Measurements from ENCODE around the gene PARVG. TPM values are rescaled to one million over a fixed set of nuclear protein-coding genes. Genes with fewer than 3 reads are reported as not detected.

PARVG gene, protein sequence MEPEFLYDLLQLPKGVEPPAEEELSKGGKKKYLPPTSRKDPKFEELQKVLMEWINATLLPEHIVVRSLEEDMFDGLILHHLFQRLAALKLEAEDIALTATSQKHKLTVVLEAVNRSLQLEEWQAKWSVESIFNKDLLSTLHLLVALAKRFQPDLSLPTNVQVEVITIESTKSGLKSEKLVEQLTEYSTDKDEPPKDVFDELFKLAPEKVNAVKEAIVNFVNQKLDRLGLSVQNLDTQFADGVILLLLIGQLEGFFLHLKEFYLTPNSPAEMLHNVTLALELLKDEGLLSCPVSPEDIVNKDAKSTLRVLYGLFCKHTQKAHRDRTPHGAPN
- polyA plus RNA-seq (2013, experiment 1 of 2): 0.35 TPM
- 1.5 TPM for polyA plus RNA-seq (2013, experiment 2 of 2)

DNA sequence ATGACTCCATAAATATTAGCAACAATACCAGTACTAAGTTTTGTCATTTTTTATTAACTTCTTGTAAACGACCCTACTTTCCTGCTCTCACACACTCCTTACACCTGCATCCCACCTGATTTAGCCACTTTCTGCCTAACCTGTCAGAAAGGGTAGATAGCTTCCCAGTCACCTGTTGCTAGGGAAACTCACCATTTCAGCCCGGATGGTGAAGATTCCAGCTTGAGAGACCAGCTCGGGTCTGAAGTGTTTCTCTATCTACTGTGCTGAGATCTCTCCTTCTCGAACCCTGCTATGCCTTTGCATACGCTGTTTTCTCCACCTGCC lies at the start of gene PARVG:
PARVG (plus strand) TSS at position 220 of the 327 bp plus-strand sequence. CDS start 2,405 bp downstream, outside the sequence.
- H3K9me3 ChIP-seq (ENCODE audit: insufficient read depth, low read depth, low read length): no peaks in the 10 kb centered on the region
- no peak within 1 kb of the TSS for H3K27ac ChIP-seq (ENCODE audit: low read depth, low read length)
- WGBS: 73% methylated on average over 5 of the region's 5 CpGs
- peaks cover 11% of the 10 kb centered on the region for H3K4me1 ChIP-seq (ENCODE audit: insufficient read depth, low read length)
- H3K36me3 ChIP-seq (ENCODE audit: insufficient read depth, low read length): no peaks in the 10 kb centered on the region
- H3K4me3 ChIP-seq (ENCODE audit: low read length): no peak within 1 kb of the TSS
- no peak within 1 kb of the TSS for H3K9ac ChIP-seq (ENCODE audit: low read depth, low read length)
- no peaks in the 10 kb centered on the region for H3K27me3 ChIP-seq (ENCODE audit: insufficient read depth, low read length)

DNA sequence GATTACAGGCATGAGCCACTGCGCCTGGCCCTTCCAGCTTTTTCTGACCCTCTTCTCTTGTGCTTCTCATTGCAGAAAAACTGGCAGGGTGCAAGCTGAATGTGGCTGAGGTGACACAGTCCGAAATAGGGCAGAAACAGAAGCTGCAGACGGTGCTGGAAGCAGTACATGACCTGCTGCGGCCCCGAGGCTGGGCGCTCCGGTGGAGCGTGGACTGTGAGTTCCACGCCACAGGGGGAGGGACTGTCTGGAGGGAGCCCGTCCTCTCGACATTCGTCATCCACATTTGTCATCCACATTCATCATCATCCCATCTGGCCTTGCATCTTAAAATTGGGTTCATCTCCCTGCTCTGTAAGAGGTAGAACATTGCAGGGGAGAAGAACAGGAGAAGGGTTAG lies 49.3 kb upstream of the PARVG start:
- Histone ChIP-seq H3K27me3 (ENCODE audit: insufficient read depth, low read length) (no peaks in the 10 kb centered on the region), H3K9me3 (ENCODE audit: insufficient read depth, low read depth, low read length) (peaks cover 13% of the 10 kb centered on the region), H3K4me3 (ENCODE audit: low read length) (no peak overlapping the region), H3K4me1 (ENCODE audit: insufficient read depth, low read length) (peaks cover 11% of the 10 kb centered on the region; the same call in 1 of the 2 replicates), H3K9ac (ENCODE audit: low read depth, low read length) (no peak overlapping the region), H3K27ac (ENCODE audit: low read depth, low read length) (no peak overlapping the region), H3K36me3 (ENCODE audit: insufficient read depth, low read length) (peaks cover under 1% of the 10 kb centered on the region; the same call in 1 of the 2 replicates)
- 96% methylated on average over 12 of the region's 12 CpGs for WGBS

DNA sequence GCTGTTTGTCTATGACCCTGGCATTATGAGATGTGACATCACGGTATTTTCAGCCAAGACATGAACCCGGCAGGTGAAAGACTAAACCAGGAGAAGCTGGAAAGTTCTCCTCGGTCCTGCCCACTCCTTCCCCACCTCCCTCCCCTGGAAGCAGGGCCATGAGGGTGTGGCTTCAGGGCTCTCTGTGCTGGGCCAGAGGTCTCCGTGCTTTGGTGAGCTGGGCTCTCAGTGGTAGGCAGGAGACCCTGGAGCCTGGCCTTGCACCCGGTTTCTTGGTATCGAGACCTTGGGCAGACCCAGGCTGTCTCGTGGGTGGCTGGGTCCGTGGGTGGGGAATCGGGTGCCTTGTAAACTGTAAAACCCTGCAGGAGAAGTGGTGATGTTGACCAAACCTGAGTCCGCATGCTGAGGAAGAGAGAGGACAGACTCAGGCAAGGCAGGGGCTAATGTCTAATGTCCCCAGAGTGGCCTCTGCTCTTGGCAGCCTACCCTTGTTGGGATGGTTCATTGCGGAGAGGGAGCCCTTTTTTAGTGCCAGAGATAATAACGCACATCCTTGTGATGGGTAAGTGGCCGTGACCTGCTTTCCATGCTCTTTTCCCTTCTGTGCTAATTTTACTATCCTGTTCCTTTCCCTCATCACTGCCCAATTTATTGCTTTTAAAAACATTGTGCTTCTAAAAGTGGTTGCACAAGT lies 48.6 kb upstream of the PARVG start:
- Histone ChIP-seq H3K9ac (ENCODE audit: low read depth, low read length) (no peak overlapping the region), H3K27ac (ENCODE audit: low read depth, low read length) (no peak overlapping the region), H3K4me3 (ENCODE audit: low read length) (no peak overlapping the region), H3K4me1 (ENCODE audit: insufficient read depth, low read length) (peaks cover 11% of the 10 kb centered on the region; the same call in 1 of the 2 replicates), H3K9me3 (ENCODE audit: insufficient read depth, low read depth, low read length) (peaks cover 14% of the 10 kb centered on the region), H3K36me3 (ENCODE audit: insufficient read depth, low read length) (peaks cover 7% of the 10 kb centered on the region; the same call in 1 of the 2 replicates), H3K27me3 (ENCODE audit: insufficient read depth, low read length) (no peaks in the 10 kb centered on the region)
- 91% methylated on average over 13 of the region's 13 CpGs for WGBS

DNA sequence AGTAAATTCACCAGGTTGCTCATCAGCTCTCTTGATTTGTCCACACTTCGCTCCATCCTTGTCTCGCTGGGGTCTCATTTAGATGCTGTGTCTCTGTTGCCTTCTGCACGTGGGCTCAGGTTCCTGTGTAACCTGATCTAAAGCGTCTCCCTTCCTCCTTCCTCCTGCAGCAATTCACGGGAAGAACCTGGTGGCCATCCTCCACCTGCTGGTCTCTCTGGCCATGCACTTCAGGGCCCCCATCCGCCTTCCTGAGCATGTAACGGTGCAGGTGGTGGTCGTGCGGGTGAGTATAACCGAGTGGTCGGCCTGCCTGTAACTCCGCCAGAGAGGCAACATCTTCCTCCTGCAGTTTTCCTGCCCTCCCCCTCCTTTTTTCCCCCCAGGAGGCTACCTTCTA lies 48.0 kb upstream of the PARVG start:
- H3K4me3 ChIP-seq (ENCODE audit: low read length): no peak overlapping the region
- peaks cover 7% of the 10 kb centered on the region; the same call in 1 of the 2 replicates for H3K36me3 ChIP-seq (ENCODE audit: insufficient read depth, low read length)
- H3K9me3 ChIP-seq (ENCODE audit: insufficient read depth, low read depth, low read length): peaks cover 15% of the 10 kb centered on the region
- no peak overlapping the region for H3K27ac ChIP-seq (ENCODE audit: low read depth, low read length)
- H3K27me3 ChIP-seq (ENCODE audit: insufficient read depth, low read length): no peaks in the 10 kb centered on the region
- H3K9ac ChIP-seq (ENCODE audit: low read depth, low read length): no peak overlapping the region
- WGBS: 78% methylated on average over 12 of the region's 12 CpGs
- H3K4me1 ChIP-seq (ENCODE audit: insufficient read depth, low read length): peaks cover 11% of the 10 kb centered on the region; the same call in 1 of the 2 replicates

DNA sequence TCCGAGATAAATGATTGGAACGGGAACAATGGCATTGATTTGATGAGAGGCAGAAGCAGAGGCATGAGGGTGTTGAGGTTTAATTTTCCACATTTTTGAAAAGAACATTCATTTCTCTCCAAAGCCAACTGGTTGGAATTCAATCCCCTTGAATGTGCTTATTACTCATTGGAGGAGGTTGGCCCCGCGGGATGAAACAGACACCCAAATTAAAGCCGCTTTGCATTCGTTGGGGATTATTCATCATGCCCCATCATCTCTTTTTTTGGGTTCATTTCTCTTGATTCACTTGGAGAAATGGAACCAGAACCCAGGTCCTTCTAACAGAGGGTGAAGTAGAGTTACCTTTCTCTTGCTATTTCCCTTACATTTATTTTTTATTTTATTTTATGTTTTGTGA lies 47.6 kb upstream of the PARVG start:
- WGBS: 90% methylated on average over 6 of the region's 6 CpGs
- Histone ChIP-seq H3K27ac (ENCODE audit: low read depth, low read length) (no peak overlapping the region), H3K9ac (ENCODE audit: low read depth, low read length) (no peak overlapping the region), H3K27me3 (ENCODE audit: insufficient read depth, low read length) (no peaks in the 10 kb centered on the region), H3K9me3 (ENCODE audit: insufficient read depth, low read depth, low read length) (peaks cover 18% of the 10 kb centered on the region), H3K4me1 (ENCODE audit: insufficient read depth, low read length) (peaks cover 11% of the 10 kb centered on the region; the same call in 1 of the 2 replicates), H3K36me3 (ENCODE audit: insufficient read depth, low read length) (peaks cover 7% of the 10 kb centered on the region; the same call in 1 of the 2 replicates), H3K4me3 (ENCODE audit: low read length) (no peak overlapping the region)

DNA sequence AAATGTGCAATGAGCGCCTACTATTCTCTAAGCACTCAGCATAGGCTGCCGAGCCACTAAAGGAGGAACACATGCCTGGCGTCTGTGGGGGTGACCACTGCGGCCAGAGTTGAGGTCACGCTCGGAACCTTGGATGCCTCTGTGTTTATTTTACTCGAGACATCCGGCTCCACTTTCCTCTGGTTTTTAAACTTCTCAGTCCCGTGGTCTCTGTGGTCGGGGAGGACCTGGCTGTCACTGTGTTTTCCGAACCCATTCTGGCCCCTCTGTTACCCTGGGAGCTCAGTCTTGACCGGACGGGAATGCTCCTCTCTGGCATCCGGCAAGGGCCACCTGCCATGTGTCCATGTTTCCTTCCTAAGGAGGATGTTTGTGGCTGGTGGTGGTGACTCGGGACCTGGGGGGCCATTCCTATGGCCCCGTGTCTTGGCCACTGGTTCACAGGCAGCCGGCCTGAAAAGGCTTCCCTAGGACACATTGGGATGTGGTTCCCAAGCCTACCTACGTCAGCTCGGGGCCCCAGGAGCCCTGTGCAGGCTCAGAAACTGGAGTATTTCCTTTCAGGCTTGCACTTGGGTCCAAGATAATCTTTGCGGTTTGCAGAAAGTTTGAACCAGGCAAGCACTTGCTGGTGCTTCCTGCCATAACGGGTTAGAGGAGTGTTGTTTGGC lies 46.7 kb upstream of the PARVG start:
- no peaks in the 10 kb centered on the region for H3K27me3 ChIP-seq (ENCODE audit: insufficient read depth, low read length)
- H3K9ac ChIP-seq (ENCODE audit: low read depth, low read length): no peak overlapping the region
- peaks cover 11% of the 10 kb centered on the region; the same call in 1 of the 2 replicates for H3K4me1 ChIP-seq (ENCODE audit: insufficient read depth, low read length)
- 92% methylated on average over 21 of the region's 21 CpGs for WGBS
- H3K4me3 ChIP-seq (ENCODE audit: low read length): no peak overlapping the region
- H3K27ac ChIP-seq (ENCODE audit: low read depth, low read length): no peak overlapping the region
- H3K36me3 ChIP-seq (ENCODE audit: insufficient read depth, low read length): peaks cover 7% of the 10 kb centered on the region; the same call in 1 of the 2 replicates
- peaks cover 18% of the 10 kb centered on the region for H3K9me3 ChIP-seq (ENCODE audit: insufficient read depth, low read depth, low read length)

DNA sequence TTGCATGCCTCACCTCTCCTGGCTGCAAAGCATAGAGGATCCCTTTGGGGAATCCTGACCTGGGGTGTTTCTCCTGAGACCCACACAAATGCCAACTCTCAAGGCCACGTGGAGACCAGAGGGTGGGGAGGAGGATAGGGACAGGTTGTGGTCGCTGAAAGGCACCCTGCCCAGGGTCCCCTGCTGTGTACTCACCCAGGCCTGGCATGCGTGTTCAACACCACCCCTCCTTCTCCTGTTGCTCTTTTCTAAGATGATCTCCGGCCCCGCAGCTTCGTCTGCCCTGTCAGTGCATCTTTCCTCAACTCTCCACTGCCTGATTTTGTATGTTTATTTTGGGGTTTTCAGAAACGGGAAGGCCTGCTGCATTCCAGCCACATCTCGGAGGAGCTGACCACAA lies 44.6 kb upstream of the PARVG start:
- Histone ChIP-seq H3K4me1 (ENCODE audit: insufficient read depth, low read length) (peaks cover 11% of the 10 kb centered on the region; the same call in 1 of the 2 replicates), H3K36me3 (ENCODE audit: insufficient read depth, low read length) (peaks cover 7% of the 10 kb centered on the region; the same call in 1 of the 2 replicates), H3K9me3 (ENCODE audit: insufficient read depth, low read depth, low read length) (peaks cover 18% of the 10 kb centered on the region), H3K27ac (ENCODE audit: low read depth, low read length) (no peak overlapping the region), H3K4me3 (ENCODE audit: low read length) (no peak overlapping the region), H3K9ac (ENCODE audit: low read depth, low read length) (no peak overlapping the region), H3K27me3 (ENCODE audit: insufficient read depth, low read length) (no peaks in the 10 kb centered on the region)
- 94% methylated on average over 7 of the region's 8 CpGs for WGBS

DNA sequence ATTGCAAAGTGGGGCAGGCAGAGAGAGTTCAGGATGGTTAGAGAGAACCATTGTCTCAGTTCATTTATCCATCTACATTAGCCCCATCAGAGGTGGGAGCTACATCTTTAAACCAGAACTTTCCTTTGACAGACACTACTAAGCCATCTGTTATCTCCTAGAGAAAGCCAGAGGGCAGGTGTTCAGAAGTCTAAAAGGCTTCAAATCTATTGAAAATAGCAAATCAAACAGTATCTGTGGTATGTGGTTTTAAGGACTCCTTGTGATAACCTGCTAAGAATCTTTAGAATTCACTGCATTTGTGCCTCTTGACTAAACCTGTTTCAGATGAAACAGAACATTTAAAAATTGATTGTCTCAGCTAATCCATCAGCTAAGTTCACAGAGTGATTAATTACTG lies 43.9 kb upstream of the PARVG start:
- H3K27me3 ChIP-seq (ENCODE audit: insufficient read depth, low read length): no peaks in the 10 kb centered on the region
- H3K4me1 ChIP-seq (ENCODE audit: insufficient read depth, low read length): peaks cover 11% of the 10 kb centered on the region; the same call in 1 of the 2 replicates
- H3K27ac ChIP-seq (ENCODE audit: low read depth, low read length): no peak overlapping the region
- H3K9me3 ChIP-seq (ENCODE audit: insufficient read depth, low read depth, low read length): peaks cover 18% of the 10 kb centered on the region
- no peak overlapping the region for H3K4me3 ChIP-seq (ENCODE audit: low read length)
- no peak overlapping the region for H3K9ac ChIP-seq (ENCODE audit: low read depth, low read length)
- peaks cover 7% of the 10 kb centered on the region; the same call in 1 of the 2 replicates for H3K36me3 ChIP-seq (ENCODE audit: insufficient read depth, low read length)

DNA sequence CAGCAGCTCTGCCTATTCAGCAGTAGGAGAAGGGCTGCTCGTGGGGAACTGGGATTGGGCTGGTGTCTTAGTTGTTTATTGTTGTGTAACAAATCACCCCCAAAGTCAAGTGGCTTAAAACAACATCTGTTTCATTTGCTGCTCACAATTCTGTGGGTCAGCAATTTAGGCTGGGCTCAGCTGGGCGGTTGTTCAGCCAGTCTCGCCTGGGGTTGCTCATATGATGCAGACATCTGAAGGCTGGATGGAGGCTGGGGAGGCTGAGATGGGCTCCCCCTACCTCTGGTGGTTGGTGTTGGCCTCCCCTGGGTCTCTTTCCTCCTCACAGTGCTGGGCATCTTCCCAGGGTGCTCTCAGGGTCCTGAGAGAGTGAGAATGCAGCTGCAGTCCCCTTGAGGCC lies 43.3 kb upstream of the PARVG start:
- 94% methylated on average over 3 of the region's 3 CpGs for WGBS
- no peak overlapping the region for H3K4me3 ChIP-seq (ENCODE audit: low read length)
- no peak overlapping the region for H3K27ac ChIP-seq (ENCODE audit: low read depth, low read length)
- H3K27me3 ChIP-seq (ENCODE audit: insufficient read depth, low read length): no peaks in the 10 kb centered on the region
- H3K36me3 ChIP-seq (ENCODE audit: insufficient read depth, low read length): peaks cover 7% of the 10 kb centered on the region; the same call in 1 of the 2 replicates
- peaks cover 18% of the 10 kb centered on the region for H3K9me3 ChIP-seq (ENCODE audit: insufficient read depth, low read depth, low read length)
- peaks cover 7% of the 10 kb centered on the region; the same call in 1 of the 2 replicates for H3K4me1 ChIP-seq (ENCODE audit: insufficient read depth, low read length)
- no peak overlapping the region for H3K9ac ChIP-seq (ENCODE audit: low read depth, low read length)

DNA sequence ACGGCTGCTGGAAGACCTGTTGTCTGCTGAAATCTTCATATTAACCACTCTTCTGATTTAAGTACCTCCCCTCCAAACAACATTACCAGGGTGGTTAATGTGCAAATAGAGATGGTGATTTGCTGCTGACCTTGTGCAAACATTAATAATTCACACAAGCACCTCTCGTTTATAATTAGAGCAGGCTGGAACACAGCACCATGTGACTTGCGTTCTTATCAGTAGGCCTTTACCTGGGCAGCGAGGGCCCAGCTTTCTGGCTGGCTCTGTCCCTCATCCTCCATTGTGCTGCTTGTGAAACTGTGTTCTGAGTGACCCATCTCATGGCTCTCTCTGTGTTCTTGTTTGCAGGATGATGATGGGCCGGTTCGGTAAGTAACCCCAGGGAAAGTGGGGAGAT lies 41.0 kb upstream of the PARVG start:
- Histone ChIP-seq H3K4me3 (ENCODE audit: low read length) (no peak overlapping the region), H3K27me3 (ENCODE audit: insufficient read depth, low read length) (no peaks in the 10 kb centered on the region), H3K36me3 (ENCODE audit: insufficient read depth, low read length) (peaks cover 7% of the 10 kb centered on the region; the same call in 1 of the 2 replicates), H3K9ac (ENCODE audit: low read depth, low read length) (no peak overlapping the region), H3K27ac (ENCODE audit: low read depth, low read length) (no peak overlapping the region), H3K9me3 (ENCODE audit: insufficient read depth, low read depth, low read length) (peaks cover 18% of the 10 kb centered on the region), H3K4me1 (ENCODE audit: insufficient read depth, low read length) (peaks cover 5% of the 10 kb centered on the region; the same call in 1 of the 2 replicates)
- 94% methylated on average over 6 of the region's 6 CpGs for WGBS
